IPS DF 4.7 (cell line): ENCODE results near the gene RBL1.
"Not testable (repeated sequence)": the region's sequence is repeated elsewhere in the genome, so short reads cannot be mapped to it uniquely, and the experiment has no call there.

Experiments used
- DNase-seq: peaks from one replicate; pipeline ENCODE4 v3.0.0-alpha.2; 2013; ENCODE audit warnings: low spot score; ENCODE audit errors: extremely low read depth

The RBL1 gene

DNA sequence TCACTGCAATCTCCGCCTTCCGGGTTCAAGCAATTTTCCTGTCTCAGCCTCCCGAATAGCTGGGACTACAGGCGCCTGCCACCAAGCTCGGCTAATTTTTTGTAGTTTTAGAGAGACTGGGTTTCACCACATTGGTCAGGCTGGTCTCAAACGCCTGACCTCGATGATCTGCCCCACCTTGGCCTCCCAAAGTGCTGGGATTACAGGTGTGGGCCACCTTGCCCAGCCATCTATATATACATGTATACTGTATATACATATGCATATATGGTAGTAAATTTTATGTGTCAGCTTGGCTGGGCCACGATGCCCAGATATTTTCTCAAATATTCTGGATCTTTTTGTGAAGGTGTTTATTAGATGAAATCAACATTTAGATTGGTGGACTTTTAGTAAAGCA, 18.8 kb downstream of the RBL1 start:
- DNase-seq: no peak

DNA sequence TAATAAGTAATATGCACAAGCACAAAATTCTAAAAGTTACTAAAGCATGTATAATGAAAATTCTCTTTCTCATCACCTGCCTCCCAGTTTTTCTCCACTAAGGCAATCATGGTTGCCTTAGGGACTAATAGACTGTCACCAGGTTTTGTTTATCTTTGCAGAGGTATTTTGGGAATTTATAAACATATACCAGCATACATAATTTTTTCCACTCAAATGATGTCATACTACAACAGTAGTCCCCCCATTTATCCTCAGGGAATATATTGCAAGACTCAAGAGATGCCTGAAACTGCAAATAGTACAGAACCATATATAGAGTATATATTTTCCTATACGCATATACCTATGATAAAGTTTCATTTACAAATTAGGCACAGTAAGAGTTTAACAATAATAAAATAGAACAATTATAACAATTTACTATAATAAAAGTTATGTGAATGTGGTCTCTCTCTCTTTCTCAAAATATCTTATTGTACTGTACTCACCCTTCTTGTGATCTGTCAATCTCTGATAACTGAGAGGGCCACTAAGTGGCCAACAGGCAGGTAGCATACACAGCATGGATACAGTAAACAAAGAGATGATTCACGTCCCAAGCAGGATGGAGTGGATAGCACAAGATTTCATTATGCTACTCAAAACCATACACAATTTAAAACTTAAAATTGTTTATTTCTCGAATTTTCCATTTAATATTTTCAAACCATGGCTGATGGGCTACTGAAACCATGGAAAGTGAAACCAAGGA, 19.7 kb downstream of the RBL1 start:
- no peak for DNase-seq

DNA sequence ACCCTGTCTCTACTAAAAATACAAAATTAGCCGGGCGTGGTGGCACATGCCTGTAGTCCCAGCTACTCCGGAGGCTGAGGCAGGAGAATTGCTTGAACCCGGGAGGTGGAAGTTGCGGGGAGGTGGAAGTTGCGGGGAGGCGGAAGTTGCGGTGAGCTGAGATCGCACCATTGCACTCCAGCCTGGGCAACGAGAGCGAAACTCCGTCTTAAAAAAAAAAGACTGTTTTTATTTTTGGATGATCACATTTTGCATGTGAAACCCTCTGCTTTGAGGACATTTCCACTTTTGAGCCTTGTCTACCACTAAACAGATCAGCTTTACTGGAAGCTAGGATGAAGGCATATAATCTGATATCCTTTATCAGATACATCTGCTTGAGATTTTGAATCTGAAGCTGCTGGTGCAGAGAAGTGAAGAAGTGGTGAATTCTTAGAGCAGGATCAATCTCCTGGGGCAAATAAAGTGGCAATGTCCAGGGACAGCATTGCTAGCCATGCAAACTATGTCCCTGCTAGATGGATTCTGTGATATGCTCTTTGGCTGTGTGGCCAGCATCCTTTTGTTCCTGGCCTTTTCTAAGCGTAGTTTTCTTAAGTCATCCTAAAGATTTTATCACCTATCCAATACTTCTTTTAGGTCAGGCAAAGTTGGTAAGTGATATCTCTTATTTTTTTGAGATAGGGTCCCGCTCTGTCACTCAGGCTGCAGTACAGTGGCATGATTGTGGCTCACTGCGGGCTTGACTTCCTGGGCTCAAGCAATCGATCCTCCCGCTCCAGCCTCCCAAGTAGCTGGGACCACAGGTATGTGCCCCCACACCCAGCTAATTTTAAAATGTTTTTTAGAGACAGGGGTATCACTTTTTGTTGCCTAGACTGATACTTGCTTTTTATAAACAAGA, 23.3 kb downstream of the RBL1 start:
- no peak for DNase-seq

DNA sequence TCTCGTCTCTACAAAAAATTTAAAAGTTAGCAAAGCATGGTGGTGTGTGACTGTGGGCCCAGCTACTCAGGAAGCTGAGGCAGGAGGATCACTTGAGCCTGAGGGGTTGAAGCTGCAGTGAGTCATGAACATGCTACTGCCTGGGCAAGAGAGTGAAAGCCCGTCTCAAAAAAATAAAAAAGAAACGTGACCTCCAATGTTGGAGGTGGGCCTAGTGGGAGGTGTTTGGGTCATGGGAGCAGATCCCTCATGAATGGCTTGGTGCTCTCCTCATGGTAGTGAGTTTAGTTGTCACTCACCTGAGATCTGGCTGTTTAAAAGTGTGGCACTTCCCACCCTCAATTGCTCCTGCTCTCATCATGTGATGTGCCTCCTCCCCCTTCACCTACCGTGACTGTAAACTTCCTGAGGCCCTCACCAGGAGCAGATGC, 24.3 kb downstream of the RBL1 start:
- no peak for DNase-seq

GRCh38 chr20:37069563-37069962, 26.2 kb downstream of the RBL1 start:
- DNase-seq: not testable (repeated sequence)

- no peak for DNase-seq
These were observed 29.6 kb downstream of the RBL1 start for GRCh38 chr20:37066168-37066567.

- no peak for DNase-seq
These were observed 40.5 kb downstream of the RBL1 start for GRCh38 chr20:37055276-37055675.

- no peak for DNase-seq
These were observed 42.4 kb downstream of the RBL1 start for GRCh38 chr20:37053230-37053950.

- no peak for DNase-seq
These were observed 52.5 kb downstream of the RBL1 start for GRCh38 chr20:37042986-37043972.

- not testable (repeated sequence) for DNase-seq
These were observed 56.4 kb downstream of the RBL1 start for GRCh38 chr20:37039366-37039765.

GRCh38 chr20:37032077-37032476, 63.7 kb downstream of the RBL1 start:
- no peak for DNase-seq

DNA sequence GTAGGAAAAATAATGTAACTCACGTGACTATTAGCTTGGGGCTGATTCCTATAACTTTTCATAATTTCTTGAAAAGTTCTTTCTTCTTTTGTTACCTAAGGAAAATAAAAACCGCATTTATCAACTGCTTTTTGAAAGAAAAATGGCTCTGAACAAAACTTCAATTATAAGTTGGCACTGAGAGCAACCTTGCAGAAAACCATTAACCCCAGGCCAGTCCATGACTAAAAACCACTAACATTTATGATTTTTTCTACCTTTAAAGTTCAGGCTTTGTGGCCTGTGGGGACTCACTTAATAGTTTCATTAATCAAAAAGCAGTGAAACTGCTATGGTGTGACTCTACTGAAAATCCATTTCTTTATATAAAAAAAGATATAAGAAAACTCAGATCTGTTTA, 75.2 kb downstream of the RBL1 start:
- DNase-seq: no peak

GRCh38 chr20:37012631-37013030, 83.2 kb downstream of the RBL1 start:
- DNase-seq: not testable (repeated sequence)

- not testable (repeated sequence) for DNase-seq
These were observed 83.9 kb downstream of the RBL1 start for GRCh38 chr20:37011858-37012257.

GRCh38 chr20:37011147-37011546, 84.7 kb downstream of the RBL1 start:
- no peak for DNase-seq

- DNase-seq: no peak
These were observed 87.7 kb downstream of the RBL1 start for GRCh38 chr20:37007898-37008649.

DNA sequence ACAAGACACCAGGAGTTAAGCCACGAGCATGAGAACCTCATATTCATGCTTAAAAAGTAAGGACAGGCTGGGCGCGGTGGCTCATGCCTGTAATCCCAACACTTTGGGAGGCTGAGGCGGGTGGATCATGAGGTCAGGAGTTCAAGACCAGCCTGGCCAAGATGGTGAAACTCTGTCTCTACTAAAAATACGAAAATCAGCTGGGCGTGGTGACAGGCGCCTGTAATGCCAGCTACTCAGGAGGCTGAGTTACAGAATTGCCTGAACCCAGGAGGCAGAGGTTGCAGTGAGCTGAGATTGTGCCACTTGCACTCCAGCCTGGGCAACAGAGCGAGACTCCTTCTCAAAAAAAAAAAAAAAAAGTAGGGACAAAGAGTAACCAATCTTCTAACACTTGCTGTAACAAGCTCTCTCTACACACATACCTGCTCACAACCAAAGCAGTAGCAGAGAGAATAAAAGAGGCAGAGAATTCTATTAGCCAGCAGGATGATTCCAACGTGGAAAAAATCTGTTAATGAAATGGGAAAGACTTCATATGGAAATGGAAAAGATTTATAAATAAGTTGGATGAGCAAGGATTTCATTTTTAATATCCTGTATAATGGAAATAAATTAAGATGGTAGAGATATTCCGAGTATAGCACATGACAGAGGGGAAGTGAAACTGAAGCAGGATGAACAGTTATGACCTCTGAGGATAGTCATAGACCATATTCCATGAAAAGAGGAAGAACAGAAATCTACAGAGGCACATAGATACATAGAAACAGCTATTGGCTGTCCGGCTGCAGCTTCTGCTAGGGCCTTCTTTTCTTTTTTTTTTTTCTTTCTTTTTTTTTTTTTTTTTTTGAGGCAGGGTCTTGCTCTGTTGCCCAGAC, 90.5 kb downstream of the RBL1 start:
- not testable (repeated sequence) for DNase-seq

DNA sequence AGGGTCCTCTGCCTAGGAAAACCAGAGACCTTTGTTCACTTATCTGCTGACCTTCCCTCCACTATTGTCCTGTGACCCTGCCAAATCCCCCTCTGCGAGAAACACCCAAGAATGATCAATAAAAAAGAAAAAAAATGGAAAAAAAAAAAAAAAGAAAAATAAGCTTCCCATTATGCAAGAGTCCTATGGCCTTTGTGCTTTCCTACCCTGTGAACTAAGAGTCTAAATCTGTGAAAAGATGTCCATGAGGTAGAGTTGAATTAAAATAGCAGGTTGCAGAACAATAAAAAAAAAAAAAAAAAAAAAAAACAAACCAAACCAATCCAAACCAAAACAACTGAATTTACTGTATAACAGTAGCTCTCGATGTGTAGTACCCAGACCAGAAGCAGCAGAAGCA, 94.2 kb downstream of the RBL1 start:
- not testable (repeated sequence) for DNase-seq

GRCh38 chr20:37000171-37000570, 95.6 kb downstream of the RBL1 start:
- not testable (repeated sequence) for DNase-seq
